HCT116 (cell line): ENCODE data around the gene SAMD4A. TPM values are rescaled to one million over a fixed set of nuclear protein-coding genes. Genes with fewer than 3 reads are reported as not detected.

Experiments used
- ATAC-seq: fragments of 200-7000 bp; cut with Tn5 transposase; 2 replicates; pipeline ENCODE4 v1.9.1; 2020; ENCODE audit warnings: mild to moderate bottlenecking, moderate library complexity
- BruUV-seq: library from RNA; stranded (reverse); fragments of 400-500 nt; replicated peaks from 2 replicates; lab custom pipeline; 2021; lab: Mats Ljungman, UMichigan
- CTCF ChIA-PET: fragments of 300-600 bp; sonication (Branson Sonifier 250); formaldehyde crosslinking; loops from one replicate; lab custom pipeline; 2021; ENCODE audit warnings: antibody characterized with exemption; lab: Charles Lee
- POLR2A ChIA-PET: fragments of 300-600, 350-600 bp; sonication (Branson Sonifier 250); formaldehyde crosslinking; loops from one replicate; lab custom pipeline; 2021; ENCODE audit warnings: antibody characterized with exemption; lab: Charles Lee
- RAD21 ChIA-PET, 2 experiments: fragments of 300-600 bp; sonication (Branson Sonifier 250); formaldehyde crosslinking; loops; one replicate each; lab custom pipeline; 2023; ENCODE audit warnings: low total read pairs in 2 of 2; ENCODE audit not compliant: uncharacterized antibody in 2 of 2, unreplicated experiment in 2 of 2, low non-redundant PET in 1 of 2; lab: Charles Lee
- DNase-seq: peaks from one replicate; pipeline ENCODE4 v3.0.0-alpha.2; 2010; ENCODE audit warnings: low read depth, low spot score
- H2AFZ ChIP-seq: fragments of 200-600 bp; shearing (Covaris generic), sonication (generic); 2 replicates; pipeline ENCODE4 v1.6.1; 2017; ENCODE audit warnings: low read depth, mixed run types, mixed read lengths, antibody characterized with exemption, low read length; ENCODE audit not compliant: poor library complexity, severe bottlenecking
- H3K27ac ChIP-seq: 2 replicates; pipeline ENCODE4 v1.5.1; 2012; ENCODE audit warnings: low read depth, low read length
- H3K27me3 ChIP-seq: fragments of 200-600 bp; sonication (generic); 2 replicates; pipeline ENCODE4 v1.6.1; 2016; ENCODE audit warnings: mixed run types, low read length, mixed read lengths; ENCODE audit not compliant: insufficient read depth
- H3K36me3 ChIP-seq, 2 experiments: fragments of 200-500 bp in 1 of 2; fragments of 200-600 bp in 1 of 2; sonication (Bioruptor generic) in 1 of 2; sonication (generic) in 1 of 2; 2 replicates each; pipeline versions ENCODE4 v1.5.1 to v1.6.1; 2014 to 2016; ENCODE audit warnings: low read length in 2 of 2, inconsistent platforms in 1 of 2, mixed read lengths in 1 of 2, mixed run types in 1 of 2; ENCODE audit not compliant: insufficient read depth in 2 of 2, control insufficient read depth in 1 of 2
- H3K4me1 ChIP-seq, 2 experiments: fragments of 200-600 bp in 1 of 2; sonication (generic) in 1 of 2; 2 replicates each; pipeline versions ENCODE4 v1.5.1 to v1.6.1; 2012 to 2017; ENCODE audit warnings: low read length in 2 of 2, inconsistent platforms in 1 of 2, mild to moderate bottlenecking in 1 of 2, mixed read lengths in 1 of 2, mixed run types in 1 of 2, moderate library complexity in 1 of 2; ENCODE audit not compliant: insufficient read depth in 2 of 2, control insufficient read depth in 1 of 2
- H3K4me2 ChIP-seq: fragments of 200-600 bp; sonication (generic); 2 replicates; pipeline ENCODE4 v1.6.1; 2017; ENCODE audit warnings: mixed run types, low read length, mixed read lengths
- H3K4me3 ChIP-seq, 2 experiments: fragments of 200-600 bp in 1 of 2; sonication (generic) in 1 of 2; replicated peaks in 1 of 2; 2 replicates each; pipeline ENCODE4 v1.5.1; 2011 to 2016; ENCODE audit warnings: low read length in 2 of 2, control low read depth in 1 of 2, low read depth in 1 of 2, mild to moderate bottlenecking in 1 of 2, mixed read lengths in 1 of 2, mixed run types in 1 of 2
- H3K79me2 ChIP-seq: fragments of 200-600 bp; sonication (generic); 2 replicates; pipeline ENCODE4 v1.6.1; 2017; ENCODE audit warnings: mild to moderate bottlenecking, mixed run types, low read length, moderate library complexity, mixed read lengths; ENCODE audit not compliant: insufficient read depth
- H3K9ac ChIP-seq: fragments of 200-600 bp; sonication (generic); 2 replicates; pipeline ENCODE4 v1.6.1; 2016; ENCODE audit warnings: low read length, mixed read lengths
- H3K9me2 ChIP-seq: fragments of 200-600 bp; sonication (generic), shearing (Covaris generic); 2 replicates; pipeline ENCODE4 v1.6.1; 2017; ENCODE audit warnings: mixed run types, mild to moderate bottlenecking, moderate library complexity; ENCODE audit not compliant: insufficient read depth
- H3K9me3 ChIP-seq, 2 experiments: fragments of 200-500 bp in 1 of 2; fragments of 200-600 bp in 1 of 2; sonication (Bioruptor generic) in 1 of 2; sonication (generic) in 1 of 2; 2 replicates each; pipeline ENCODE4 v1.6.1; 2014 to 2017; ENCODE audit warnings: low read length in 2 of 2, mixed read lengths in 2 of 2, inconsistent platforms in 1 of 2, low read depth in 1 of 2, mild to moderate bottlenecking in 1 of 2, mixed run types in 1 of 2, moderate library complexity in 1 of 2; ENCODE audit not compliant: control insufficient read depth in 1 of 2, insufficient read depth in 1 of 2
- H4K20me1 ChIP-seq: fragments of 200-600 bp; sonication (generic), shearing (Covaris generic); 2 replicates; pipeline ENCODE4 v1.6.1; 2017; ENCODE audit warnings: mixed run types, mild to moderate bottlenecking, moderate library complexity; ENCODE audit not compliant: insufficient read depth
- CBX3 ChIP-seq: IDR thresholded peaks from 2 replicates; pipeline ENCODE4 v1.6.1; 2012; ENCODE audit warnings: low read depth
- CEBPB ChIP-seq: IDR thresholded peaks from 2 replicates; pipeline ENCODE4 v1.6.1; 2012; ENCODE audit warnings: low read depth
- EZH2 ChIP-seq: fragments of 200-600 bp; sonication (generic); IDR thresholded peaks from 2 replicates; pipeline ENCODE4 v1.6.1; 2017; ENCODE audit warnings: antibody characterized with exemption, mixed run types
- MAX ChIP-seq: IDR thresholded peaks from 2 replicates; pipeline ENCODE4 v1.6.1; 2012
- RAD21 ChIP-seq: IDR thresholded peaks from 2 replicates; pipeline ENCODE4 v1.6.1; 2012; ENCODE audit warnings: low read depth, mild to moderate bottlenecking
- SIN3A ChIP-seq: IDR thresholded peaks from 2 replicates; pipeline ENCODE4 v1.6.1; 2012; ENCODE audit warnings: low read depth
- YY1 ChIP-seq: IDR thresholded peaks from 2 replicates; pipeline ENCODE4 v1.6.1; 2011; ENCODE audit warnings: low read length, low read depth, moderate library complexity, mild to moderate bottlenecking; ENCODE audit not compliant: insufficient replicate concordance; ENCODE audit errors: extremely low read depth
- intact Hi-C: fragments of 100-400 bp; cut with micrococcal nuclease; formaldehyde crosslinking; loops from 2 replicates; pipeline ENCODE4 v1.10.0; 2022
- total RNA-seq: library from RNA; stranded (reverse); gene quantifications from one replicate; pipeline ENCODE4 v1.2.1, GENCODE V29; 2021; ENCODE audit not compliant: unreplicated experiment

SAMD4A gene
- total RNA-seq, 1 experiment from 2014 or later: 9.0 TPM

- RAD21 ChIA-PET: no interaction called here
- POLR2A ChIA-PET: no interaction called here
- TF ChIP-seq SIN3A (no peak), EZH2 (no peak), CBX3 (no peak), RAD21 (no peak)
- TF ChIP-seq, all 23 proteins: peak for 0
- Histone ChIP-seq H4K20me1 (no peaks in the 10 kb centered on the region), H3K4me3 (no peak overlapping the region), H3K4me1 (peaks cover 2 to 4% of the 10 kb centered on the region in 2 experiments; a peak in 1 of 4 replicates), H3K4me2 (no peak overlapping the region), H3K9ac (no peak overlapping the region), H3K9me2 (no peaks in the 10 kb centered on the region), H3K27ac (no peak overlapping the region), H3K79me2 (no peaks in the 10 kb centered on the region), H3K27me3 (no peaks in the 10 kb centered on the region), H2AFZ (no peak overlapping the region), H3K9me3 (no peaks in the 10 kb centered on the region), H3K36me3 (no peaks in the 10 kb centered on the region)
- BruUV-seq: no TSS peak
- ATAC-seq: no peak
- intact Hi-C loops: no loop called here
- DNase-seq: no peak
- CTCF ChIA-PET: no interaction called here
Measured at GRCh38 chr14:54686871-54687749, 120.2 kb downstream of the SAMD4A start.

- H3K79me2 ChIP-seq: no peaks in the 10 kb centered on the region
- no peak for TF ChIP-seq SIN3A
- no peak for TF ChIP-seq CEBPB
- TF ChIP-seq YY1: no peak
- no peak for TF ChIP-seq MAX
- no peak overlapping the region for H3K27ac ChIP-seq
- no peaks in the 10 kb centered on the region for H3K36me3 ChIP-seq
- no peaks in the 10 kb centered on the region for H3K9me3 ChIP-seq
- H3K4me2 ChIP-seq: no peak overlapping the region
- no peaks in the 10 kb centered on the region for H3K27me3 ChIP-seq
- no TSS peak for BruUV-seq
- no peak for DNase-seq
- RAD21 ChIA-PET: no interaction called here
- no peak for ATAC-seq
- no peaks in the 10 kb centered on the region for H4K20me1 ChIP-seq
- no peaks in the 10 kb centered on the region for H3K9me2 ChIP-seq
- no peak overlapping the region for H3K4me3 ChIP-seq
- intact Hi-C loops: no loop called here
- POLR2A ChIA-PET: no interaction called here
- H2AFZ ChIP-seq: no peak overlapping the region
- H3K4me1 ChIP-seq: peaks cover 0 to 4% of the 10 kb centered on the region in 2 experiments; a peak in 1 of 4 replicates
- no peak overlapping the region for H3K9ac ChIP-seq
- CTCF ChIA-PET: no interaction called here
Measured at GRCh38 chr14:54687750-54688119, 120.8 kb downstream of the SAMD4A start.
